HL-60 (cell line): ENCODE results near the gene WAC.

Source experiments
- GABPA ChIP-seq: IDR thresholded peaks from 2 replicates; pipeline ENCODE4 v1.6.1; 2012; ENCODE audit warnings: low read depth
- POLR2AphosphoS5 ChIP-seq: IDR thresholded peaks from 2 replicates; pipeline ENCODE4 v1.6.1; 2012; ENCODE audit warnings: low read depth
- TF ChIP-seq, protein P1 (sequence below): IDR thresholded peaks from one replicate; pipeline ENCODE4 v1.5.1; 2011; ENCODE audit warnings: low read length, control low read depth, inconsistent platforms; ENCODE audit not compliant: insufficient read depth

DNA sequence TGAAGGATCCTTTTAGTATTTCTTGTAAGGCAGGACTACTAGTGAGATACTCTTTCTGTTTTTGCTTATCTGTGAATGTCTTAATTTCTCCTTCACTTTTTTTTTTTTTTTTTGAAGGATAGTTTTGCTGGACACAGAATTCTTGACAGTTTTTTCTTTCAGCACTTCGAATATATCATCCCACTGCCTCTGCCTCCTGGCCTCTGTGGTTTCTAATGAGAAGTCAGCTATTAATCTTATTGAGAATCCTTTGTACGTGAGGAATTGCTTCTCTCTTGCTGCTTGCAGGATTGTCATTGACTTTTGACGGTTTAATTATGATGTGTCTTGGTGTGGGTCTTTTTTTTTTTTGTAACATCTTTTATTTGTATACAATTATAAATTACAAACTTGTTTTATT, 12.6 kb upstream of the WAC start:
- TF ChIP-seq POLR2AphosphoS5 = no peak
- TF ChIP-seq, protein P1, sequence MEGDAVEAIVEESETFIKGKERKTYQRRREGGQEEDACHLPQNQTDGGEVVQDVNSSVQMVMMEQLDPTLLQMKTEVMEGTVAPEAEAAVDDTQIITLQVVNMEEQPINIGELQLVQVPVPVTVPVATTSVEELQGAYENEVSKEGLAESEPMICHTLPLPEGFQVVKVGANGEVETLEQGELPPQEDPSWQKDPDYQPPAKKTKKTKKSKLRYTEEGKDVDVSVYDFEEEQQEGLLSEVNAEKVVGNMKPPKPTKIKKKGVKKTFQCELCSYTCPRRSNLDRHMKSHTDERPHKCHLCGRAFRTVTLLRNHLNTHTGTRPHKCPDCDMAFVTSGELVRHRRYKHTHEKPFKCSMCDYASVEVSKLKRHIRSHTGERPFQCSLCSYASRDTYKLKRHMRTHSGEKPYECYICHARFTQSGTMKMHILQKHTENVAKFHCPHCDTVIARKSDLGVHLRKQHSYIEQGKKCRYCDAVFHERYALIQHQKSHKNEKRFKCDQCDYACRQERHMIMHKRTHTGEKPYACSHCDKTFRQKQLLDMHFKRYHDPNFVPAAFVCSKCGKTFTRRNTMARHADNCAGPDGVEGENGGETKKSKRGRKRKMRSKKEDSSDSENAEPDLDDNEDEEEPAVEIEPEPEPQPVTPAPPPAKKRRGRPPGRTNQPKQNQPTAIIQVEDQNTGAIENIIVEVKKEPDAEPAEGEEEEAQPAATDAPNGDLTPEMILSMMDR = no peak
- no peak for TF ChIP-seq GABPA
